HS-27A (cell line): ENCODE results near the gene TGIF2LX.
"Not testable (repeated sequence)": the region's sequence is repeated elsewhere in the genome, so short reads cannot be mapped to it uniquely, and the experiment has no call there.

Source experiments
- DNase-seq: peaks from one replicate; pipeline ENCODE4 v3.0.0-alpha.2; 2012; ENCODE audit warnings: low read depth, missing footprints

Gene TGIF2LX

DNA sequence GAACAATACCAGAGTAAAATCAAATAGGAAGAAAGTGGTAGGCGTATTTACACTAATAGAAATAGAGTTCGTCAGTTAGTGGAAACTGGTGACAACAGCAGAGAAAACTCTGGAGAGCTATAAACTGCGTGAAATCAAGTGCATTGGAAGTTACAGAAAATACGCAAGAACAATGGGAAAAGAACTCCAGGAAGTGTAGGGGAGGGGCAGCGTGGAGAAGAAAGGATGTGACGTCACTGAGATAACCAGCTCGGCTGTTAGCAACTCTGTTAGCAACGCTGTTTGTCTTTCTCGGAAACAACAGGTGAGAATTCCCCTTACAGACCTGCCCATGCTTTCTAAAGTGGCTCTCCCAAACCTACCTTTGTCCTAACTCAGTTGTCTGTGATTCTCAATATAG, at the start of gene TGIF2LX:
Gene TGIF2LX, plus strand, starts transcription at position 244 of the 400 bp plus-strand sequence. CDS start 178 bp downstream, outside the sequence.
- DNase-seq, result not testable (repeated sequence)

DNA sequence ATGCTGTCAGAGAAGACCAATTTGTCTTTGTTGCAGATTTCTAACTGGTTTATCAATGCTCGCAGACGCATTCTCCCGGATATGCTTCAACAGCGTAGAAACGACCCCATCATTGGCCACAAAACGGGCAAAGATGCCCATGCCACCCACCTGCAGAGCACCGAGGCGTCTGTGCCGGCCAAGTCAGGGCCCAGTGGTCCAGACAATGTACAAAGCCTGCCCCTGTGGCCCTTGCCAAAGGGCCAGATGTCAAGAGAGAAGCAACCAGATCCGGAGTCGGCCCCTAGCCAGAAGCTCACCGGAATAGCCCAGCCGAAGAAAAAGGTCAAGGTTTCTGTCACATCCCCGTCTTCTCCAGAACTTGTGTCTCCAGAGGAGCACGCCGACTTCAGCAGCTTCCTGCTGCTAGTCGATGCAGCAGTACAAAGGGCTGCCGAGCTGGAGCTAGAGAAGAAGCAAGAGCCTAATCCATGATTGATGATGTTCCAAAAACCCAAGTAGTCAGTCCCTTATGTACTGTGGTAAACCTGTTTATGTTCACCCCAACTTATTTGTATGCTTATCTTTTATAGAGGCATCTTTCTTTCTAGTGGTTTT, 728 bp downstream of the TGIF2LX start:
- DNase-seq, result not testable (repeated sequence)

DNA sequence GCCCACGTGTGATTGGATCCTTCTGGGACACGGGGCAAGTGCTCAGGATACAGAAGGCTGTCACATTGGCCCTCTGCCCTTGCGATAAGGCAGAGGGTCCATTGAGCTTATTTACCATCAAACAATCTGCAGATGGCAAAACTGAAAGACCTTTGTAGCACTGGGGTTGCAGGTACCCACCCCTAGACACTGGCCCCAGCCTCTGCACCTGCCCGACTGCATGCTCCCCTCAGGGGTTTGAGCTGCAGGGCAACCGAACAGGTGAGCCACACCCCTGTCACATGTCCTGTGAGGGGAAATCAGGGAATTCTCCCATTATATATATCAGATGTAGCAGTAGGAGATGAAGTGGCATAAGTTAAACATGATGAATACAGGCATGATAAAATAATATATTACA, 21.4 kb downstream of the TGIF2LX start:
- not testable (repeated sequence) for DNase-seq

DNA sequence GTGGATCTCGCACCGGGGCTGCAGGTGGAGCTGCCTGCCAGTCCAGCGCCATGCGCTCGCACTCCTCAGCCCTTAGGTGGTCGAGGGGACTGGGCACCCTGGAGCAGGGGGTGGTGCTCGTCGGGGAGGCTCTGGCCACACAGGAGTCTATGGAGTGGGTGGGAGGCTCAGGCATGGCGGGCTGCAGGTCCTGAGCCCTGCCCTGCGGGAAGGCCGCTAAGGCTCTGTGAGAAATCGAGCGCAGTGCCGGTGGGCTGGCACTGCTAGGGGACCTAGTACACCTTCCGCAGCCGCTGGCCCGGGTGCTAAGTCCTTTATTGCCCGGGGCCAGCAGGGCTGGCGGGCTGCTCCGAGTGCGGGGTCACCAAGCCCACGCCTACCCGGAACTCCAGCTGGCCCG, 43.9 kb downstream of the TGIF2LX start:
- DNase-seq, result not testable (repeated sequence)
